ENCODE measurements around the gene DCXR. TPM values are rescaled to one million over a fixed set of nuclear protein-coding genes. Genes with fewer than 3 reads are reported as not detected.

DCXR gene
- total RNA-seq, 1 experiment from 2014 or later, result 87.8 TPM

- Mint-ChIP-seq H3K27me3 (ENCODE audit: unreplicated experiment) (no peaks in the 10 kb centered on the region), H3K36me3 (ENCODE audit: insufficient read depth, unreplicated experiment) (peaks cover 29% of the 10 kb centered on the region), H3K4me3 (ENCODE audit: low read depth, unreplicated experiment) (no peak overlapping the region), H3K9me3 (ENCODE audit: low read depth, unreplicated experiment) (no peaks in the 10 kb centered on the region), H3K4me1 (ENCODE audit: low read depth, unreplicated experiment) (no peaks in the 10 kb centered on the region), H3K27ac (ENCODE audit: unreplicated experiment) (no peak overlapping the region)
- BruUV-seq (replicated peaks), result no TSS peak
- no peak for TF ChIP-seq CTCF (IDR thresholded peaks at IDR 0.05; ENCODE audit: unreplicated experiment)
- no peak for DNase-seq
- CTCF ChIA-PET, result no interaction called here
- intact Hi-C loops (cut with micrococcal nuclease; ENCODE audit: unreplicated experiment), result no loop called here
These were observed 22.6 kb downstream of the DCXR start for GRCh38 chr17:82014971-82015310.

- Mint-ChIP-seq H3K4me1 (ENCODE audit: low read depth, unreplicated experiment) (no peaks in the 10 kb centered on the region), H3K4me3 (ENCODE audit: low read depth, unreplicated experiment) (no peak overlapping the region), H3K36me3 (ENCODE audit: insufficient read depth, unreplicated experiment) (peaks cover 29% of the 10 kb centered on the region), H3K9me3 (ENCODE audit: low read depth, unreplicated experiment) (no peaks in the 10 kb centered on the region), H3K27me3 (ENCODE audit: unreplicated experiment) (no peaks in the 10 kb centered on the region), H3K27ac (ENCODE audit: unreplicated experiment) (no peak overlapping the region)
- no peak for TF ChIP-seq CTCF (IDR thresholded peaks at IDR 0.05; ENCODE audit: unreplicated experiment)
- CTCF ChIA-PET, result no interaction called here
- no TSS peak for BruUV-seq (replicated peaks)
- intact Hi-C loops (cut with micrococcal nuclease; ENCODE audit: unreplicated experiment), result no loop called here
- DNase-seq, result no peak
These were observed 23.1 kb downstream of the DCXR start for GRCh38 chr17:82014432-82014831.

- no peak for TF ChIP-seq CTCF (IDR thresholded peaks at IDR 0.05; ENCODE audit: unreplicated experiment)
- H3K4me3 Mint-ChIP-seq (ENCODE audit: low read depth, unreplicated experiment), result no peak overlapping the region
- H3K36me3 Mint-ChIP-seq (ENCODE audit: insufficient read depth, unreplicated experiment), result peaks cover 28% of the 10 kb centered on the region
- DNase-seq, result no peak
- H3K4me1 Mint-ChIP-seq (ENCODE audit: low read depth, unreplicated experiment), result no peaks in the 10 kb centered on the region
- H3K27me3 Mint-ChIP-seq (ENCODE audit: unreplicated experiment), result no peaks in the 10 kb centered on the region
- intact Hi-C loops (cut with micrococcal nuclease; ENCODE audit: unreplicated experiment), result no loop called here
- no TSS peak for BruUV-seq (replicated peaks)
- CTCF ChIA-PET, result no interaction called here
- no peak overlapping the region for H3K27ac Mint-ChIP-seq (ENCODE audit: unreplicated experiment)
- H3K9me3 Mint-ChIP-seq (ENCODE audit: low read depth, unreplicated experiment), result no peaks in the 10 kb centered on the region
These were observed 23.6 kb downstream of the DCXR start for GRCh38 chr17:82013772-82014321.

- intact Hi-C loops (cut with micrococcal nuclease; ENCODE audit: unreplicated experiment), result no loop called here
- CTCF ChIA-PET, result no interaction called here
- no peaks in the 10 kb centered on the region for H3K27me3 Mint-ChIP-seq (ENCODE audit: unreplicated experiment)
- no peak for DNase-seq
- no peak overlapping the region for H3K27ac Mint-ChIP-seq (ENCODE audit: unreplicated experiment)
- no TSS peak for BruUV-seq (replicated peaks)
- H3K4me3 Mint-ChIP-seq (ENCODE audit: low read depth, unreplicated experiment), result no peak overlapping the region
- H3K9me3 Mint-ChIP-seq (ENCODE audit: low read depth, unreplicated experiment), result no peaks in the 10 kb centered on the region
- peaks cover 23% of the 10 kb centered on the region for H3K36me3 Mint-ChIP-seq (ENCODE audit: insufficient read depth, unreplicated experiment)
- H3K4me1 Mint-ChIP-seq (ENCODE audit: low read depth, unreplicated experiment), result no peaks in the 10 kb centered on the region
- no peak for TF ChIP-seq CTCF (IDR thresholded peaks at IDR 0.05; ENCODE audit: unreplicated experiment)
These were observed 24.2 kb downstream of the DCXR start for GRCh38 chr17:82013341-82013740.
